Measurements from ENCODE around the gene RAB37. TPM values are rescaled to one million over a fixed set of nuclear protein-coding genes. Genes with fewer than 3 reads are reported as not detected.

RAB37 gene
- total and polyA plus RNA-seq, 2 of the 8 experiments (the other 6 are each of a cell fraction or from before 2014, with no cell fraction given), result 5.5 to 6.1 TPM

GRCh38 chr17:74712301-74712700 is 24.8 kb upstream of the RAB37 start:
- no peak overlapping the region for H2BK120ac ChIP-seq (replicated peaks; ENCODE audit: low read depth, low read length)
- H4K91ac ChIP-seq (replicated peaks; ENCODE audit: insufficient read length, low read length), result no peak overlapping the region
- H3K27me3 ChIP-seq (replicated peaks in 1 of 4; ENCODE audit: control insufficient read depth in 3 of 4, extremely low read depth in 1 of 4, insufficient read depth in 3 of 4, low read length in 3 of 4), result no peaks in the 10 kb centered on the region; a peak in 1 of 7 replicates
- ChIA-PET POLR2A (ENCODE audit: partially characterized antibody) (no interaction called here), CTCF (ENCODE audit: partially characterized antibody) (interaction anchor here (1.6 kb wide), 1 partner anchor 55 kb away, joined by 4 read pairs; no protein-coding TSS in a partner anchor)
- 80% methylated on average over 7 of the region's 7 CpGs; no CpG with 5 or more reads in 1 of the 2 experiments for WGBS, 2 experiments (ENCODE audit: extremely low coverage in 1 of 2, insufficient coverage in 1 of 2, insufficient read length in 1 of 2, insufficient replicate concordance in 2 of 2, low coverage in 1 of 2, low lambda C conversion rate in 2 of 2, missing lambda C conversion rate in 1 of 2)
- H3K4me3 ChIP-seq (ENCODE audit: extremely low read depth in 1 of 4, insufficient read depth in 2 of 4, low read depth in 3 of 4, low read length in 4 of 4), result no peak overlapping the region
- H4K5ac ChIP-seq (ENCODE audit: insufficient read length, low read depth, low read length), result no peak overlapping the region
- H3K9ac ChIP-seq (replicated peaks in 1 of 4; ENCODE audit: extremely low read depth in 1 of 4, low read depth in 3 of 4, low read length in 3 of 4), result no peak overlapping the region
- no peaks in the 10 kb centered on the region for H4K20me1 ChIP-seq (replicated peaks in 1 of 2; ENCODE audit: control insufficient read depth in 1 of 2, insufficient read depth in 2 of 2, low read length in 2 of 2)
- no peaks in the 10 kb centered on the region for H3K23me2 ChIP-seq (ENCODE audit: low read depth, low read length)
- no peak overlapping the region for H2BK5ac ChIP-seq (ENCODE audit: low read depth, low read length)
- H3K4ac ChIP-seq (replicated peaks; ENCODE audit: insufficient read length, low read depth, low read length), result no peak overlapping the region
- no peaks in the 10 kb centered on the region for H3K9me3 ChIP-seq (ENCODE audit: insufficient read depth in 2 of 2, low read depth in 1 of 2, low read length in 1 of 2)
- no peak overlapping the region for H3K18ac ChIP-seq (ENCODE audit: extremely low read depth, low read length)
- no peak overlapping the region for H2BK15ac ChIP-seq (ENCODE audit: low read length)
- no peak overlapping the region for H3K4me2 ChIP-seq (ENCODE audit: insufficient read depth in 1 of 2, low read depth in 2 of 2, low read length in 2 of 2)
- no peak overlapping the region for H3K27ac ChIP-seq (ENCODE audit: low read depth, low read length)
- FAIRE-seq (no peak), DNase-seq (ENCODE audit: low read depth in 1 of 2, low spot score in 2 of 2) (no peak)
- H2AK5ac ChIP-seq (ENCODE audit: low read depth, low read length), result no peak overlapping the region
- H2BK20ac ChIP-seq (ENCODE audit: low read length), result no peak overlapping the region
- H3K36me3 ChIP-seq (ENCODE audit: control insufficient read depth in 2 of 4, insufficient read depth in 4 of 4, low read length in 3 of 4), result no peaks in the 10 kb centered on the region
- H2BK12ac ChIP-seq (ENCODE audit: low read depth, low read length), result no peak overlapping the region
- H3K79me1 ChIP-seq (ENCODE audit: low read depth, low read length), result no peaks in the 10 kb centered on the region
- no peak overlapping the region for H4K8ac ChIP-seq (ENCODE audit: extremely low read depth, insufficient read depth, low read length)
- H2AFZ ChIP-seq (ENCODE audit: low read length), result no peak overlapping the region
- H3K79me2 ChIP-seq (ENCODE audit: control insufficient read depth in 1 of 2, insufficient read depth in 2 of 2, low read length in 2 of 2), result no peaks in the 10 kb centered on the region
- no peak overlapping the region for H3K56ac ChIP-seq (replicated peaks; ENCODE audit: insufficient read length, low read depth, low read length)
- H3K4me1 ChIP-seq (replicated peaks in 1 of 4; ENCODE audit: control insufficient read depth in 3 of 4, insufficient read depth in 4 of 4, low read length in 3 of 4), result no peaks in the 10 kb centered on the region
- H3K14ac ChIP-seq (ENCODE audit: insufficient read length), result no peak overlapping the region
- no peak overlapping the region for H3K23ac ChIP-seq (ENCODE audit: insufficient read length)
- TF ChIP-seq SIRT6 (IDR thresholded peaks at IDR 0.05; ENCODE audit: low read length), result no peak
- TF ChIP-seq HDAC6 (IDR thresholded peaks at IDR 0.05; ENCODE audit: low read depth, low read length), result no peak
- no peak for TF ChIP-seq SIN3A (conservative IDR thresholded peaks at IDR 0.05 in 1 of 2, IDR thresholded peaks at IDR 0.05 in 1 of 2; ENCODE audit: low read depth in 1 of 2, low read length in 2 of 2)
- no peak for TF ChIP-seq RAD21 (IDR thresholded peaks at IDR 0.05 in 1 of 2, conservative IDR thresholded peaks at IDR 0.05 in 1 of 2; ENCODE audit: low read depth in 2 of 2, low read length in 2 of 2)
- no peak for TF ChIP-seq BACH1 (IDR thresholded peaks at IDR 0.05; ENCODE audit: low read length)
- no peak for TF ChIP-seq CTCF (IDR thresholded peaks at IDR 0.05; ENCODE audit: control extremely low read depth in 1 of 3, insufficient read depth in 1 of 3, low read depth in 1 of 3, low read length in 3 of 3)
- TF ChIP-seq TBP (IDR thresholded peaks at IDR 0.05; ENCODE audit: low read depth, low read length), result no peak
- TF ChIP-seq TAF1 (IDR thresholded peaks at IDR 0.05; ENCODE audit: low read depth, low read length), result no peak
- no peak for TF ChIP-seq ATF3 (IDR thresholded peaks at IDR 0.05; ENCODE audit: insufficient read depth, low read depth, low read length)
- no peak for TF ChIP-seq BCL11A (IDR thresholded peaks at IDR 0.05; ENCODE audit: low read depth in 2 of 2, low read length in 2 of 2)
- no peak for TF ChIP-seq RFX5 (IDR thresholded peaks at IDR 0.05; ENCODE audit: borderline replicate concordance, low read depth, low read length)
- no peak for TF ChIP-seq SP1 (IDR thresholded peaks at IDR 0.05; ENCODE audit: low read depth, low read length)

All from H1 (cell line).